HK-2 (cell line): ENCODE data around the gene MARK2.
"Not testable (repeated sequence)": the region's sequence is repeated elsewhere in the genome, so short reads cannot be mapped to it uniquely, and the experiment has no call there.

Source experiments
- DNase-seq: peaks from one replicate; pipeline ENCODE4 v3.0.0-alpha.2; 2018; ENCODE audit not compliant: unreplicated experiment

The MARK2 gene

DNA sequence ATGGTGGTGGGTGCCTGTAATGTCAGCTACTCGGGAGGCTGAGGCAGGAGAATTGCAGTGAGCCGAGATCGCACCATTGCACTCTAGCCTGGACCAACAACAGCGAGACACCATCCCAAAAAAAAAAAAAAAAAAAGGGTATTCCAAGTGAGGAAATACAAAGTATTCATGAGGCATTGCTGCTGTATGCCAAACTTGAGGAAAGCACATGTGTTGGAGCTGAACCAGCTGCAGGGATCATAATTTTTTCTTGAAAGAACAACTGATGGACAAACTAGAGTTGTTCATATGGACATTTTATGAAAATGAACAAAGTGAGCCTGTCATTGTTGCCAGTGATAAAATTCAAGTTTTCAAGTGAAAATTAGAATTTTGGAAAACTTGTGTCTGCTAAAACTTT is 15.8 kb downstream of the MARK2 start:
- no peak for DNase-seq

DNA sequence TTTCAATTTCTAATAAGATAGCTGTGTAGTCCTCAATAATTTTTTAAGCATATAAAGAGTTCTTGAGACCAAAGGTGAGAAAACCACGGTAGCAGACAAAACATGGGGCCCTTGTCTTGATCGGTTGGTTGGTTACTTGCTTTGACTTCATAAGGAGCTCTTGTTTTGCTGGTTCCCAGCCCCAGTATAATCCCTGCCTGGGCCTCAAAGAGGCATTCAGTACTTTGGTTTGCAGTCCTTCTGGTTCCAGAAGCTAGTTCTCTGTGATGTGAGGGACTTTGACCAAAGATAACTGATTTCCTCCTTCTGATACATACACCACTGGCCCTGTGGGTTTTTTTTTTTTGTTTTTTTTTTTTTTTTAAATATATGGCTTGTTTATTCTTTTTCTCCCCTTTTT is 17.1 kb downstream of the MARK2 start:
- DNase-seq = no peak

DNA sequence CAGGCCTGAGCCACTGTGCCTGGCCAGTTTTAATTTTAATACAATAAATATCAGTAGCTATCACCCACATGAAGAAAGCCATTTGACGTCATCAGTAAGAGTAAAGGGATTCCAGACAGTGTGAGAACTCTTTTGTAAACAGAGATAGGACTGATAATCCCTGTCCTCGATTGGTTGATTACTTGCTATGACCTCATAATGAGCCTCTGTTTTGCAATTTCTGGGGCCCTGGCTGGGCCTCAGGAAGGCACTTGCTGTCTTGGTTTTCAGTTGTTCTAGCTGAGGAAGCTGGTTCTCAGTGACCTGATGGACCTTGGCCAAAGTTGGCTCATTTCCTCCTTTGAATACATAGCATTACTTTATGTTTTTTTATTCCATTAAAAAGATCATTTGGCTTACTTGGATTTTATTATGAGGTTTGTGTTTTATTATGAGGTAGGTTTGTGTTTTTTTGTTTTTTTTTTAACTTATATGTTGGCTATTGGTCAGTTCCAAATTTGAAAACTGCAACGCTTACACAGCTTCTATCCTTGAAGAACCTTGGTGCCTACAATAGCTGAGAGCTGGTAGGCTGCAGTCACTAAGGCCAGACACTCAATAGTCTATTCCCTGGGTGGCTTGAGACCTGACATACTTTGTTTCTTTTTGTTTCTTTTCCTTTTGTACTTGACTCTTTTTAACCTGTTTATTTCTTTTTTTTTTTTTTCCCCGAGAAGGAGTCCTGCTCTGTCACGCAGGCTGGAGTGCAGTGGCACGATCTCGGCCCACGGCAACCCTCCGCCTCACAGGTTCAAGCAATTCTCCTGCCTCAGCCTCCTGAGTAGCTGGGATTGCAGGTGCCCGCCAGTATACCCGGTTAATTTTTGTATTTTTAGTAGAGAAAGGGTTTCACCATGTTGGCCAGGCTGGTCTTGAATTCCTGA is 20.0 kb downstream of the MARK2 start:
- no peak for DNase-seq

DNA sequence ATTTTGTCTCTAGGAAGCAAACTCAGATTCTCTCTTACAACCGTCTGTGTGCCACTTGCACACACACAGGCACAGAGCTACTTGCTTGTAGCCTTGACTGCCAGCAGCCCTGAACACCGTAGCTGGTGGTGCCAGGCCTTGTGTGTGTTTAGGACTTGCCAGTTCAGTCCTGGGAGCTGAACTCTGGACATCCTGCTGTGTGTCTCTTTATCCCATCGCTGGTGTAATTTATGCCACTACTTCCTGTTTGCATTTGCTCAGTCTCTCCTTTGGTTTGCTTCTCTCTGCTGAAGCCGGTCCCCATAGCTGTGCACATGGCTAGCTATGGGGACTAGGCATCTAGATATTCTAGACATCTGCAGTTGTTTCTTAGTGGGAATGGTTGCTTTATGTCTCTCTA is 24.0 kb downstream of the MARK2 start:
- no peak for DNase-seq

DNA sequence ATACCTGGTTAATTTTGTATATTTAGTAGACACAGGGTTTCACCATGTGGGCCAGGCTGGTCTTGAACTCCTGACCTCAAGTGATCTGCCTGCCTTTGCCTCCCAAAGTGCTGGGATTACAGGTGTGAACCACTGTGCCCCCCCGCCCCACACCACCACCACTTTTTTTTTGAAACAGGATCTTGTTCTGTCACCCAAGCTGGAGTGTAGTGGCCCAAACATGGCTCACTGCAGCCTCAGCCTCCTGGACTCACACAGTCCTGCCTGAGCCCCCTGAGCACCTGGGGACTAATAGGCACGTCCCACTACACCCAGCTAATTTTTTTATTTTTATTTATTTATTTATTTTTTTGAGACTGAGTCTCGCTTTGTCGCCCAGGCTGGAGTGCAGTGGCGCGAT is 24.7 kb downstream of the MARK2 start:
- not testable (repeated sequence) for DNase-seq

DNA sequence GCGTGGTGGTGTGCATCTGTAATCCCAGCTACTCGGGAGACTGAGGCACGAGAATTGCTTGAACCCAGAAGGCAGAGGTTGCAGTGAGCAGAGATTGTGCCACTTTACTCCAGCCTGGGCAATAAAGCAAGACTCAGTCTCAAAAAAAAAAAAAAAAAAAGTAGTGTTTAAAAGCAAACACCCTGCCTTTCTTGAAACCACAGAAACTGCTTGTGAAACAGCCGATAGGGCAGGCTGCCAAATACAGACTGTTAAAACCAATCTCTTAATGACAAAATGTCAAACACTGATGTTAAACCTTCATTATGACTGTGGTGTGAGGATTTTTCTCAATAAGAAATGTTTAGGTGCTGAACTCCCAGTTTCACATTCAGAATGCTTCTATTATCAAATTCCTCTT is 27.3 kb downstream of the MARK2 start:
- DNase-seq = no peak

DNA sequence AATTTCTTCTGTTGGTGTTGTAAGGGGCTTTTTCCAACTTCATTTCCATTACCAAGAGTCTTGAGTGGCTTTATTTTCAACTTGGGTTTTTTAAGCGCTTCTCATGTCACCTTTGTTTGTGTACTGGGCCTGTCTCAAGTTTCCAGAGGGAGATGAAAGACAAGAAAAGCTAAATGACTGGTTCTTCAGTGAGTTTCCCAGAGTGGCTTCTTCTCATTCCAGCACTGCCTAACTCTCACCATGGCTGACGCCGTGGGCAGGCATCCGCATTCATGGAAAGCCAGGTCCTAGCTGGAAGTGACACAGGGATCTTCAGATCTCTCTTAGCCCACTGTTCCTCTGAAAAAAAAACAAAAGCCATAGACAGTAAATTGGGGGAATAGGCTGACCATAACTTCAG is 28.6 kb downstream of the MARK2 start:
- DNase-seq = no peak

DNA sequence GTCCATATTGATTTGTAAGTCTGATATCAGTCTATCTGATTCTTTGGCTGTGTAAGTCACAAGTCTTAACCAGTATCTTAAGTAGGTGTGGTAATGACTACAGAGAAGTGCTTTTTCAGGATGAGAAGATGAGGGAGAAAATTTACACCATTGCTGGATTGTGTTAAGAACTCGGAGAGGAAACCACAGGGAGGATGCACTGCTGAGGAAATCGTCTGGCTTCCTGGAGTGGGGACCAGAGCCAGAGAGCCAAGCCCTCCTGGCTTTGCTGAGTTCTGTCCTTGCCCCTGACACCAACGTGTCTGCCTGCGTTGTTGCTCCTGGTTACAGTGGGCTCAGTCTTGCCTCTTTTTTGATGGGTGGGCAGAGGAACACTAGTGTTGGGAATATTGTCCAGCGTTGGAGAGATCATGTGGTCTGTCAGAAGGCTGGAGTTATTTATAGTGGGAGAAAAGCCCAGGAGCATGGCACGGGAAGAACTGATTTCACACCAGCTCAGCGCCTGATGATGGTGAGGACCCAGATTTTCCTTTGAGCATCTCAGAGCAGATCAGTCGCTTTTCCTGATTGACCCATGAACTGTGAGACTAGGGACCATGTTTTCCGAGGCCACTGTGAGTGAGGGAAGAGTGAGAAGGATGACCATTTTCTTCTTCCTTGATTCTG is 29.6 kb downstream of the MARK2 start:
- no peak for DNase-seq

DNA sequence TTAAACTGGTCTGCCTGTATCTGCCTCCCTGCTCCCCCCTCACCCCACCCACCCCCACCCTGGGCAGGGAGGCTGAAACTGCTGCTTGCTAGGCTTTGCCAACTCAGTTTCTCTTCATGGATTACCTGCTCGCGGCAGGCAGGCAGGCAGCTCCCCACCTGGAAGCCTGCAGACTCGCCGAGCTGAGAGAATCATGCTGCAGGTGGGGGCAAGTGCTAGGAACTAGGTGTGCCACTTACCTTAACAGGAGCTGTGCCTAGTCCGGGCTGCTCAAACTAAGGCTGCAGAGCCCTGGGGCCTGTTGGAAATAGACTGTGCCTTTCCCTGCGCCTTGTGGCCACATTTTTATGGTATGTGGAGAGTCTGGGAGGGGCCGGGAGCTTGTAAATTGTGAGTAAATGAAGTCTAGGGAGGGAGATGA is 30.3 kb downstream of the MARK2 start:
- DNase-seq = no peak

DNA sequence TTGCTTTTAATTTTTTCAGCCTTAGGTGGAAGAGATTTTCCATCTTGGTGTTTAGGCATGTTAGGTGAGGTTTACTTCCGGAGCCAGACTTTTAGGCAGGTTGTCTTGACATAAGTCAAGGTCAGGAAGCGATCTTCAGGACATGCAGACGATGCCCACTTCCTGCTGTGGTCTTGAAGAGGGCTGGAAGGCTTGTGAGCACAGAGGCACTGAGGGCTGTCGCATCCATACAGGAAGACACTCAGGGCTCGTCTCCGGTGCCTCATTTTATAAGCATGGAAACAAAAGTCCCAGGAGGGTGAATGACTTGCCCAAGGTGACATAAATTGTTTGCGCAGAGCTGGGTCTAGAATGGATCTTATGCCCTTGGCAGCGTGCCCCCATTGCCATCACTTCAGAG is 30.8 kb downstream of the MARK2 start:
- no peak for DNase-seq

DNA sequence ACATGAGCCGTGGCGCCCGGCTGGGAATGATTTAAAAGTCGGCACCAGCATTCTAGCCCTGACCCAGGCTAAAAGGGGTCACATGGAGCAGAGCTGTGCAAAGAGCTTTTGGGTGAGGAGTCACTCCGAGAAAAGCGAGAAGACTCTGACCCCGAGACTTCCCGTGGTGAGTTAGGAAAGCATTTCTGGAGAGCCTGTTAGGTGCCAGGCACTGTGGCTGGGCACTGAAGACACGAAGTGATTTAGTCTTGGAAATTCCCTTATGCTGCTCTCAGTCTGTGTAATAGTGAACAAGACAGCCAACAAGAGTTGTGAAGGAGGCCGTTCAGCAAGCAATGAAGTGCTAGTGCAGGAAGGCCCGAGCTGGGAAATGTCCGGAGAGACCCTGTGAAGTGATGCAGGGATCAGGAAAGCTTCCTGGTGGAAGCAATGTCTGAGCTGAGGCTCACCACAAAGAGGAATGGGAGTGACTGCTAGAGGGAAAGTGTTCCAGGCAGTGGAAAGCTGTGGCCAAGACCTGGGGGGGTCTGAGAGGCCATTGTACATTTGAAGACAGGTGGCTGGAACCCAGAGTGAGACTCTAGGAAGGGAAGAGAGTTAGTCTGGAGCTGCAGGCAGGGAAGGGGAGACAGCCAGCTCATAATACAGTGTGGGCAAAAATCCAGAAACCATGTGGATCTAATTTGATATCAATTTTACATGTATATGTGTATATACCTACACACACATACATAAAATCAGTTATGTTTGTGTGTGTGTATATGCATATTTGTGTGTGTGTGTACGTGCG is 31.6 kb downstream of the MARK2 start:
- DNase-seq = no peak

DNA sequence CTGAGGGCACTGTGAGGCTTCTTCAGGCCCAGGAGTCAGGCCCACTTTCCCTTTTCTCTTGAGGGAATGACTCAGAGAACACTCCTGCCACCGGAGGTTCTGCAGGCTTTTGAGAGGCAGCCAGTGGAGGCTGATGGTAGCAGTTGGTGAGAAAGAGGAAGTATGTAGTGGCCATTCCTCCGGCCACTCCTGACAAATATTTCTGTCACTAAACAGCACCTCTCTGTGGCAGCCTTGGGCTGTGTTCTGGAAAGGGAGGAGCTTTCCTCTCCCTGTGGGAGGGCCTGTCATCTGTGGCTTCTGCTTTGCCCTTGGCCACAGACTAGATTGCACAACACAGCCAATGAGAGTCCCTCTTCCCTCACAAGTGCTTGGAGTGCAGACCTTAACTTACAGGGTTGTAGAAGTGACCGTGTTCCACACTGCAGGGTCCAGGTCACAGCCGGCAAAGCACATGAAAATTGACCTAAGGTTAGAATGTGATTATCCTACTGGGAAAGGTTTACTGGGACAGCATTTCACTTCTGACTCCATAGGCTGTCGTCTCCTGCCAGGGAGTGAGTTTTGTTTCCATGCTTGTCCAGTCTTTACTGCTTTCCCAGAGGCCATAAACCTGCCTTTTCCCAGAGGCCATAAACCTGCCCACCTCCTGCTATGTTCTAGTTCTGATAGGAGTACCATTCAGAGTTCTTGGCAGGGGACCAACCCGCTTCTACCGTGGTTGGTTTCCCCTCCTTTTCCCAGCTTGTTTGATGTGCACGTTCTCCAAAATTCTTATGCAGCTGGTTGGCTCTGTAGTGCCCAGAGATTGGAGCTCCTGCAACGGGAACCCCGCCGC is 33.3 kb downstream of the MARK2 start:
- peak; percentile 74 for DNase-seq

DNA sequence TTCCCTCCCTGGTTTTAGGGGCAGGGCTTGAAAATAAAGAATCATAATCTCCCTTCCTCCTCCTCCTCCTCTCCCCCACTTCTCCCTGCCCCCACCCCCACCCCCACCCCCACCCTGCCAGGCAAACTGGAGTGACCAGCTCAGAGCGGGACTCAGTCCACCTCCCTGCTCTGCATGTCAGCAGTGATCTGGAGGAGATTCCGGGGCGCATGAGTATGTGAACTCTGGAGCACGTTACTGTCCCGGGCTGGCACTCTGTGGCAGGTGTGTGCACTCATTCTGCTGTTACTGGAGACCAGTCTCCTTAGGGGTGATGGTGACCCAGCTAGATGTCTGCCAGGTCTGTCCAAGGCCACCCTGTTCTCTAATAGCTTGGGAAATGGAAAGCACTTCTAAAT is 33.9 kb downstream of the MARK2 start:
- DNase-seq = no peak

DNA sequence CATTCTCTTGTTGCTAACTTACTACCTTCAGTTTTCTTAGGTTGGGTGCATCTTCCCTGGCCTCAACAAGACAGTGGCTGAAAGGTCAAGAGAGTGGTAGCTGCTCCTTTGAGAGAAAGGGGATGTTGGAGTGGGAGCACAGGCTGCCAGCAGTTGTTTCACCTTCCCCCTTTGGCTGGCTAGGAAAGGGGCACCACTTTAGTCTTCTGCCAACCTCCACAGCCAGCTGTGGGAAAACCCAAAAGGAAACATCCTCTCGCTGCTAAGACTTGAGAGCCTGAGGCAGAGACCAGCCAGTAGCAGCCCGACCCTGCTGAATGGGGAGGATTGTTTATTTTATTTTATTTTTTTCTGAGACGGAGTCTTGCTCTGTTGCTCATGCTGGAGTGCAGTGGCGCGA is 34.4 kb downstream of the MARK2 start:
- no peak for DNase-seq

DNA sequence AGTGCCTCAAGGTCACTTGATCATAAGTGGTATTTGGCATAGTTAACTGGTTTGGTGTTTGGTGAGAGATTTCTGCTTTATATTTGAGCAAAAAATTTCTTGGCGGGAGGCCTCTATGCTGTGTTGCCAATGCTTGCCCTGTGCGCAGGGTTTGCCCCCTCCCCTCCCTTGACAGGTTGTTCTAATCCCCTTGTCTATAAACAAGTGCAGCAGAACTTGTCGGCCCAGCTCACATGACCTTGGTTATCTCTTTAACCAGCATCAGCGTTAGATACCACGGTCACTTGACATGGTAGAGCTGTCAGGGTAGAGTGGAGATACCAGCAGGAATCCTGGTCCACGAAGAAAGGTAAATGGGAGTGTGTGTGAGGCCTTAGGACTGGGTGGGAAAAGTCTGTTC is 35.6 kb downstream of the MARK2 start:
- no peak for DNase-seq

DNA sequence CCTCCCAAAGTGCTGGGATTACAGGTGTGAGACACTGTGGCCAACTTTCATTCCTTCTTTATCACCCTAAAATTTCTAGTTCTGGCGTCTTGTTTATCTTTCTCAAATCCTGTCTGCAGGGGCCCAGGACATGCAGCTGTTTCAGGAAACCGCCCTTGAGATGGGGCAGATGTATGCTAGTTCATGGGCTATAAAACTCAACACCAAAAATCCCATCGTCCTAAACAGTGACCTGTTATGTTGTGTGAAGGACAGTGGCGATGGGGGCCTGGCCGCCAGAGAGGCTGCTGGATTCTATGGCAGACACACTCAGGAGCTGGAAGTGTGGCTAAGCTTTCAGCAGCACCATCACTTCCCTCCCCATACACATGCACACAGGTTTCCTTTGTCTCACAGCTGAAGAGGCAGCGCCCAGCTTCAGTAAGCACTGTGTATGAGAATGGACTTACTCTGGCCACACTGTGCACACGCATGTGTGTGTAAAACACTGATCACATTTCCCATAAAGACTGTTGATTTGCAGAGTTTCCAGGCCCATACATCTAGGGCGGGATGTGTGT is 36.7 kb downstream of the MARK2 start:
- no peak for DNase-seq

DNA sequence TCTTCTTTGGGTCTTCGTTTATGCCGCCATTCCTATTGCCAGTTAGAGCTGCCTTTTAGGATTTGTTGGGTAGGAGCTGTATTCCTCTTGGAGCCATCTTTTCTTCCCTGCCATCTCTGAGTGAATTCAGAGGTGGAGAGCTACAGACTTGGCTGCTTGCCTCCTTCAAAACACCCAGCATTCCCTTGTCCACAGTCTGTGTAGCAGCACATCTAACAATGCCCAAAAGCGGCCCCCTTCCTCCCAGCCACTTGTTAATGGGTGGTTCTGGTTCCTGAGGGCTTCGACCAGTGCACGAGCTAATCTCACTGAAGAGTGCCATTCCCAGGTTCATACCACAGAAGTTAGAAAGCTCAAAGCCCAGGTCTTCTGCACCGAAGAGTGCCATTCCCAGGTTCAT is 37.7 kb downstream of the MARK2 start:
- no peak for DNase-seq

DNA sequence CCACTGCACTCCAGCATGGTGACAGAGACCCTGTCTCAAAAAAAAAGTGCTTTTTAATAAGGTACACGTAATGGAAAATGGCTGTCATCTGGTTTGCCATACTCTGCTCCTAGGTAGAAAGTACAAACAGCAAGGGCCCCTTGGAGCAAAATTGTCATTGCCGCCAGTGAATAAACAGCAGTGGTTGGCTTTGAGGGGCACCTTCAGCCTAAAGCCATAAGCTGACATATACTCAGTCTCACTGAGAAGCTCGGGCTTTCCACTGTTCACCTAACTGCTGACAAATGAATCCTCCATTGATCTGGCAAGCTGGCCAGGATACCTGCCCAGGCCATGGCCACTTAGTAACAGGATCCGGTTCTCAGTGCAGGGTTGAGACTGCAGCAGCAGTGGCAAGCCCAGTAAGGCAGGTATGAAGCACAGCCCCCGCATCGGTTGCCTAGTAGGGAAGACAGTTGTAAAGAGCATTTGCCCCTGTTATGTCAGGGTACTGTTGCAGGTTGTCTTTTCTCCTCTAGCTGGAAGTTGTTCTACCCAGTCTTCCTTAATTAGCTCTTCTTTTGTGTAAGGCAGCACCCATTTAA is 38.8 kb downstream of the MARK2 start:
- DNase-seq = no peak

DNA sequence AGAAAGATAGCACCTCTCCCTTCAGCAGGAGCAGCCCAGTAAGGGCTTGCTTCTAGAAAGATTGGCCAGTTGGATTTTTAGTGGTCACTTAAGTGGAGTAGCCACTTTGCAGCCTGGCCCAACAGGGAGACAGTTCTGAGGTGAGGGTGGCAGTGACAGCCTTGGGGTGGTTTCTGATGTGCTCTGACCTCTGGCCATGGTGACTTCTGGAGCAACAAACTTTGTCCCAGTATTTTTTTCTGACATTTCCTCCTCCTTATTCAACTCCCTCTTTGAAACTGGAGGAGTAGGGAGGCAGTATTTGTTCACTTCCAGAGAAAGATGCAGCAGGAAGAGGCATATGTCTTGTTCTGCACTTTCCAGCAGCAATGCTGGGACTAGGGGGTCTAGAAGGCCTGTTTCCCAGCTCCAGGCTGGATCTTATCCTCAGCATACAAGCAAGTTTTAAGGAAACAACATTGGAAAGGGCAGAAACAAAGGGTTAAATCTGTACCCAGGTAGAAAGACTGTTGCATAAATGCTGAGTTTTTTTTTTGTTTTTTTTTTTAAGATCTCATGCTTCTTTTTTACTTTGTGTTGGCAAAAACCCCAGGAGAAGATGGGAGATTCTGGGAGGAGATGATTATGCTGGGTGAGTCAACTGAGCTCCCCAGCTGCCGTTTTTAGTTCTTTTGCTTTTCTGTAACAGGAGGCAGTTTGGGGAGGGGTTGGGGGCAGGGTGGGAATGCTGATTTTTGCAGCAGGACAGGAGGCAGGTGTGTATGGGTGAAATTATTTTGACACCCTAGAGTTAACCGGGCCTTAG is 40.9 kb downstream of the MARK2 start:
- DNase-seq = no peak

DNA sequence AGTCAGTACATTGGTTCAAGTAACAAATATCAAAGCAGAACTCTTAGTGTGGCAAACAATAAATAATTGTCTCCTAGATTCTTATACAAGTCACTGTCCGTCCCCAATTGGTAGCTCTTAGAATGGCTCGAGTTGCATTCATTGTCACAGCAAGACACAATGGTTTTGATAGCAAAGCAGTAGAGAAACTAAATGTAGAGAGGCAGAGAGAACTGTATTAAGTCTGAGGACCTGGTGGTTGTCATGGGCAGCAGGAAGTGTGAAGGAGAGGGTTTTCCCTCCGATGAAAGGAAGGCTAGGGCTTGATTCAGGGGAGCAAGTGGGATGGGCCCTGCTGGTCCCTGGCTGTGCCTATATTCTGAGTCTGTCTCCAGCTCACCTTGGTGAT is 41.5 kb downstream of the MARK2 start:
- no peak for DNase-seq
